Liver (tissue), 9 donors: ENCODE results near the gene RAD51B. TPM values are rescaled to one million over a fixed set of nuclear protein-coding genes. Genes with fewer than 3 reads are reported as not detected.

Source experiments
- DNase-seq: peaks from one replicate; pipeline ENCODE4 v3.0.0-alpha.2; 2017; ENCODE audit warnings: low spot score
- H3K27ac ChIP-seq, 2 donors: one replicate each; pipeline ENCODE4 v1.7.0; 2013; ENCODE audit warnings: inconsistent platforms in 2 of 2, low read length in 2 of 2, control low read depth in 1 of 2, low read depth in 1 of 2, mild to moderate bottlenecking in 1 of 2
- H3K27me3 ChIP-seq, 4 donors: one replicate each; pipeline versions ENCODE4 v1.6.1 to v1.7.0; 2013; ENCODE audit warnings: low read length in 3 of 4, inconsistent platforms in 1 of 4, mild to moderate bottlenecking in 1 of 4, moderate library complexity in 1 of 4; ENCODE audit not compliant: control insufficient read depth in 4 of 4, insufficient read depth in 4 of 4
- H3K36me3 ChIP-seq, 4 donors: one replicate each; pipeline versions ENCODE4 v1.6.1 to v1.7.0; 2013; ENCODE audit warnings: low read length in 3 of 4, mild to moderate bottlenecking in 3 of 4, low read depth in 1 of 4, moderate library complexity in 1 of 4; ENCODE audit not compliant: control insufficient read depth in 4 of 4, insufficient read depth in 3 of 4
- H3K4me1 ChIP-seq, 4 donors: one replicate each; pipeline versions ENCODE4 v1.6.1 to v1.7.0; 2013; ENCODE audit warnings: low read length in 3 of 4, mild to moderate bottlenecking in 3 of 4, moderate library complexity in 1 of 4; ENCODE audit not compliant: control insufficient read depth in 4 of 4, insufficient read depth in 4 of 4
- H3K4me3 ChIP-seq, 3 donors: one replicate each; pipeline versions ENCODE4 v1.6.1 to v1.7.0; 2013; ENCODE audit warnings: low read length in 3 of 3, control low read depth in 1 of 3, low read depth in 1 of 3, mild to moderate bottlenecking in 1 of 3
- H3K9ac ChIP-seq, 2 donors: one replicate each; pipeline ENCODE4 v1.7.0; 2013; ENCODE audit warnings: low read length in 2 of 2, mild to moderate bottlenecking in 2 of 2, moderate library complexity in 2 of 2, control low read depth in 1 of 2, low read depth in 1 of 2
- H3K9me3 ChIP-seq, 4 donors: one replicate each; pipeline versions ENCODE4 v1.6.1 to v1.7.0; 2013; ENCODE audit warnings: low read length in 3 of 4; ENCODE audit not compliant: control insufficient read depth in 4 of 4
- EGR1 ChIP-seq, 2 donors: IDR thresholded peaks; 2 replicates each; pipeline ENCODE4 v1.6.1; 2016 to 2018; ENCODE audit warnings: antibody characterized with exemption in 2 of 2, low read depth in 2 of 2
- FOXA1 ChIP-seq: IDR thresholded peaks from 2 replicates; pipeline ENCODE4 v1.6.1; 2016; ENCODE audit warnings: antibody characterized with exemption
- FOXA2 ChIP-seq: IDR thresholded peaks from 2 replicates; pipeline ENCODE4 v1.6.1; 2016; ENCODE audit warnings: antibody characterized with exemption
- GABPA ChIP-seq, 2 donors: IDR thresholded peaks in 1 of 2; conservative IDR thresholded peaks in 1 of 2; 2 replicates each; pipeline ENCODE4 v1.6.1; 2016; ENCODE audit warnings: antibody characterized with exemption in 2 of 2, mild to moderate bottlenecking in 1 of 2, moderate library complexity in 1 of 2
- HNF4A ChIP-seq, 2 donors: conservative IDR thresholded peaks; 2 replicates each; pipeline ENCODE4 v1.6.1; 2016; ENCODE audit warnings: antibody characterized with exemption in 2 of 2, mild to moderate bottlenecking in 2 of 2
- HNF4G ChIP-seq: IDR thresholded peaks from 2 replicates; pipeline ENCODE4 v1.6.1; 2016; ENCODE audit warnings: antibody characterized with exemption
- JUND ChIP-seq, 2 donors: IDR thresholded peaks; 2 replicates each; pipeline ENCODE4 v1.6.1; 2016; ENCODE audit warnings: antibody characterized with exemption in 2 of 2
- NR2F2 ChIP-seq: IDR thresholded peaks from 2 replicates; pipeline ENCODE4 v1.6.1; 2016; ENCODE audit warnings: antibody characterized with exemption
- RXRA ChIP-seq, 2 donors: IDR thresholded peaks; 2 replicates each; pipeline ENCODE4 v1.6.1; 2017 to 2018; ENCODE audit warnings: antibody characterized with exemption in 2 of 2, mild to moderate bottlenecking in 1 of 2
- SP1 ChIP-seq: IDR thresholded peaks from 2 replicates; pipeline ENCODE4 v1.6.1; 2018; ENCODE audit warnings: antibody characterized with exemption, mild to moderate bottlenecking
- TAF1 ChIP-seq: conservative IDR thresholded peaks from 2 replicates; pipeline ENCODE4 v1.6.1; 2016; ENCODE audit warnings: antibody characterized with exemption, mild to moderate bottlenecking
- YY1 ChIP-seq: IDR thresholded peaks from 2 replicates; pipeline ENCODE4 v1.6.1; 2016; ENCODE audit warnings: antibody characterized with exemption, mild to moderate bottlenecking
- WGBS: extraction: QIAGEN DNeasy Blood & Tissue Kit; methylation state at CpG from one replicate; pipeline ENCODE4 v1.1.7; 2013; 5-methylcytosine and 5-hydroxymethylcytosine counted together
- polyA plus RNA-seq, 2 donors: library from polyadenylated mRNA; stranded (reverse) in 1 of 2; unstranded in 1 of 2; fragments of 200-250 nt in 1 of 2; fragments of >200 nt in 1 of 2; fragmentation: Nextera tagmentation in 1 of 2; extraction: Ambion mirVana in 1 of 2; gene quantifications; one replicate each; pipeline versions ENCODE4 v1.2.1 to v1.2.3, GENCODE V29; 2013 to 2015
- total RNA-seq, 2 donors: library from RNA; depleted of rRNA; stranded (reverse); fragments of >200 nt; gene quantifications; one replicate each; pipeline ENCODE4 v1.2.3, GENCODE V29; 2014
- TF ChIP-seq, protein P1 (sequence below): IDR thresholded peaks from 2 replicates; pipeline ENCODE4 v1.6.1; 2016; ENCODE audit warnings: antibody characterized with exemption
- TF ChIP-seq, protein P2 (sequence below): IDR thresholded peaks from 2 replicates; pipeline ENCODE4 v1.6.1; 2016; ENCODE audit warnings: antibody characterized with exemption
- TF ChIP-seq, protein P3 (sequence below): IDR thresholded peaks from 2 replicates; pipeline ENCODE4 v1.6.1; 2016; ENCODE audit warnings: antibody characterized with exemption, mild to moderate bottlenecking
- donor health status: healthy.
- donor health status: healthy.
- donor health status: healthy.
- donor health status: healthy.
- donor health status: healthy.

RAD51B gene
- total and polyA plus RNA-seq, 4 donors: 0.81 to 12.9 (median 2.4) TPM

DNA sequence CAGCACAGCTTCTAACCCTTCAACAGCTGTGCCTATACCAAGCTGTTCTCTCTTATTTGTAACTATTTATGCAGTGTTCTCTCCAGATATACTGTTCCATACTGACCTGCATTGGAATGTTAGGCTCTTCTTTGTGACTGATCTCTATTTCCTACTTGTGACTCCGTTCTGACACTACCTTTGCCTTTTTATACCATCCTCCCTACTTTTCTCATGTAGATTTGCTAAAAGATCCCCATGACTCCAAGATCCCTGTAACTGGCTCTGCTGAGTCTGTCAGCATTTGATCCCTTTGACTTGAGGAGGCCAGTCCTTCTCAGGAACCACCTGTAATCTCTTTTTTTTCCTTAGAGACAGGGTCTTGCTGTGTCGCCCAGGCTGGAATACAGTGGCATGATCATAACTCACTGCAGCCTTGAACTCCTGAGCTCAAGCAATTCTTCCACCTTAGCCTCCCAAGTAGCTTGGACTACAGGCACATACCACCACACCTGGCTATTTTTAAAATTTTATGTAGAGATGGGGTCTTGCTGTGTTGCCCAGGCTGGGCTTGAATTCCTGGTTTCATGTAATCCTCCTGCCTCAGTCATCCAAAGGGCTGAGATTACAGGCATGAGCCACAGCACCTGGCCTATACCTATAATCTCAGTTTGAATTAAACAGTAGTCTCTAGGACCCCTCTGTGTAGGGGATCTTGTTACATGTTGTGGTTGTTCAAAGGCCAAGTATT, 605.0 kb downstream of the RAD51B start:
- H3K36me3 ChIP-seq: no peaks in the 10 kb centered on the region
- no peaks in the 10 kb centered on the region for H3K27me3 ChIP-seq
- no peak overlapping the region for H3K4me3 ChIP-seq
- no peak overlapping the region for H3K9ac ChIP-seq
- TF ChIP-seq YY1: no peak
- TF ChIP-seq TAF1: no peak
- TF ChIP-seq RXRA (IDR thresholded peaks at IDR 0.05): no peak
- no peak for TF ChIP-seq FOXA1
- TF ChIP-seq SP1: no peak
- TF ChIP-seq NR2F2: no peak
- no peak for TF ChIP-seq HNF4G
- TF ChIP-seq EGR1 (IDR thresholded peaks at IDR 0.05; ENCODE audit: low read depth in 2 of 2): no peak
- no peak for TF ChIP-seq HNF4A (conservative IDR thresholded peaks at IDR 0.05)
- TF ChIP-seq, protein P1, sequence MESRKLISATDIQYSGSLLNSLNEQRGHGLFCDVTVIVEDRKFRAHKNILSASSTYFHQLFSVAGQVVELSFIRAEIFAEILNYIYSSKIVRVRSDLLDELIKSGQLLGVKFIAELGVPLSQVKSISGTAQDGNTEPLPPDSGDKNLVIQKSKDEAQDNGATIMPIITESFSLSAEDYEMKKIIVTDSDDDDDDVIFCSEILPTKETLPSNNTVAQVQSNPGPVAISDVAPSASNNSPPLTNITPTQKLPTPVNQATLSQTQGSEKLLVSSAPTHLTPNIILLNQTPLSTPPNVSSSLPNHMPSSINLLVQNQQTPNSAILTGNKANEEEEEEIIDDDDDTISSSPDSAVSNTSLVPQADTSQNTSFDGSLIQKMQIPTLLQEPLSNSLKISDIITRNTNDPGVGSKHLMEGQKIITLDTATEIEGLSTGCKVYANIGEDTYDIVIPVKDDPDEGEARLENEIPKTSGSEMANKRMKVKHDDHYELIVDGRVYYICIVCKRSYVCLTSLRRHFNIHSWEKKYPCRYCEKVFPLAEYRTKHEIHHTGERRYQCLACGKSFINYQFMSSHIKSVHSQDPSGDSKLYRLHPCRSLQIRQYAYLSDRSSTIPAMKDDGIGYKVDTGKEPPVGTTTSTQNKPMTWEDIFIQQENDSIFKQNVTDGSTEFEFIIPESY: no peak
- DNase-seq: no peak
- 51% methylated on average over 2 of the region's 2 CpGs for WGBS
- H3K4me1 ChIP-seq: no peaks in the 10 kb centered on the region
- H3K27ac ChIP-seq: no peak overlapping the region
- H3K9me3 ChIP-seq: no peaks in the 10 kb centered on the region

DNA sequence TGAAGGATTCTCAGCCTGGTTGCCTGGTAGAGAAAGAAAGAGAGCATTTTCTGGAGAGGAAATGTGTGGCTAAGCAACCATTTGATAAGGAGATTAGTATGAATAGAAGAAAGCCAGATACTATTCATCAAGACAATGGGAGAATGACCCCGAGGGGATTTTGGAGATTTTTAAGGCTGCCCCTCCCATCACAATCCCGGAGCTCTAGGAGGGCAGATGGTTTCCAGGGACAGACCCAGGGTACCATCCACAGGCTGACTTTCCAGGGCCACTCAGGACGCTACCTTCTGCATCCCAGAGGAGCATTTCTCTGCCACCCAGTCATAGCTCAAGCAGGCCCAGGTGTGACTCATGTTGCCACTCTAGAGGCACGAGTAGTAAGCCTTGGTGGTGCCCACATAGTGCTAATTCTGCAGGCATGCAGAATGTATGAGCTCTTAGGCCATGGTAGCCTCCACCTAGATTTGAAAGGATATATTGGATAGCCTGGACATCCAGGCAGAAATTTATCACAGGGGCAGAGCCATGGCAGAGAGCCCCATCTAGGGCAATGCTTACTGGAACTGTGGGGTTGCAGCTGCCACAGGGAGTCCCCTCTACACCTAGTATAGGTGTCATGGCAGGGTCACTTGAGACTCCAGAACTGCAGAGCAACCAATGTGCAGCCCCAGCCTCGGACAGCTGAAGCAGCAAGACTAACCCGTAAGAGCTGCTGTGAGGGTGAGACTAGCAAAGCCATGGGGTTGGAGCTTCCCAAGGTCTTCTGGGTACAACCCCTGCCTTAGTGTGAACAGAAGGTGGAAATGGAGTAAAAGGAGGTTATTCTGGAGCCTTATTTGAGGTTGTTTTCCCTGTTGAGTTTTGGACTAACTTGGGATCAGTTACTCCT, 607.3 kb downstream of the RAD51B start:
- H3K9ac ChIP-seq: no peak overlapping the region
- 92% methylated on average over 6 of the region's 6 CpGs for WGBS
- TF ChIP-seq RXRA (IDR thresholded peaks at IDR 0.05): no peak
- TF ChIP-seq FOXA2: no peak
- TF ChIP-seq, protein P2, sequence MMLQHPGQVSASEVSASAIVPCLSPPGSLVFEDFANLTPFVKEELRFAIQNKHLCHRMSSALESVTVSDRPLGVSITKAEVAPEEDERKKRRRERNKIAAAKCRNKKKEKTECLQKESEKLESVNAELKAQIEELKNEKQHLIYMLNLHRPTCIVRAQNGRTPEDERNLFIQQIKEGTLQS: no peak
- TF ChIP-seq NR2F2: no peak
- TF ChIP-seq GABPA (IDR thresholded peaks at IDR 0.05 in 1 of 2, conservative IDR thresholded peaks at IDR 0.05 in 1 of 2): no peak
- TF ChIP-seq JUND (IDR thresholded peaks at IDR 0.05): no peak
- TF ChIP-seq YY1: no peak
- no peak for TF ChIP-seq SP1
- no peak for TF ChIP-seq TAF1

DNA sequence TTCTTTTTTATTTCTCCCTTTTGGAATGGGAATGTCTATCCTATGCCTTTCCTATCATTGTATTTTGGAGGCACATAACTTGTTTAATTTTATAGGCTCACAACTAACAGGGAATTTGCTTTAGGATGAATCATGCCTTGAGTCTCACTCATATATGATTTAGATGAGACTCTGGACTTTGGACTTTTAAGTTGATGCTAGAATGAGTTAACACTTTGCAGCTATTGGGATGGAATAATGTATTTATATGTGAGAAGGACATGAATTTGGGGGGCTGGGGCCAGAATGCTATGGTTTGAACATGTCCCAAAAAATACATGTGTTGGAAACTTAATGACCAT, 607.9 kb downstream of the RAD51B start:
- Histone ChIP-seq H3K36me3 (no peaks in the 10 kb centered on the region), H3K4me3 (no peak overlapping the region), H3K4me1 (no peaks in the 10 kb centered on the region), H3K27me3 (no peaks in the 10 kb centered on the region), H3K9me3 (no peaks in the 10 kb centered on the region), H3K27ac (no peak overlapping the region), H3K9ac (no peak overlapping the region)
- DNase-seq: no peak
- TF ChIP-seq RXRA (IDR thresholded peaks at IDR 0.05): no peak
- no peak for TF ChIP-seq EGR1 (IDR thresholded peaks at IDR 0.05; ENCODE audit: low read depth in 2 of 2)
- TF ChIP-seq YY1: no peak
- TF ChIP-seq, protein P2: no peak
- no peak for TF ChIP-seq JUND (IDR thresholded peaks at IDR 0.05)
- TF ChIP-seq FOXA1: no peak
- no peak for TF ChIP-seq TAF1
- TF ChIP-seq HNF4A (conservative IDR thresholded peaks at IDR 0.05): no peak
- TF ChIP-seq, protein P3, sequence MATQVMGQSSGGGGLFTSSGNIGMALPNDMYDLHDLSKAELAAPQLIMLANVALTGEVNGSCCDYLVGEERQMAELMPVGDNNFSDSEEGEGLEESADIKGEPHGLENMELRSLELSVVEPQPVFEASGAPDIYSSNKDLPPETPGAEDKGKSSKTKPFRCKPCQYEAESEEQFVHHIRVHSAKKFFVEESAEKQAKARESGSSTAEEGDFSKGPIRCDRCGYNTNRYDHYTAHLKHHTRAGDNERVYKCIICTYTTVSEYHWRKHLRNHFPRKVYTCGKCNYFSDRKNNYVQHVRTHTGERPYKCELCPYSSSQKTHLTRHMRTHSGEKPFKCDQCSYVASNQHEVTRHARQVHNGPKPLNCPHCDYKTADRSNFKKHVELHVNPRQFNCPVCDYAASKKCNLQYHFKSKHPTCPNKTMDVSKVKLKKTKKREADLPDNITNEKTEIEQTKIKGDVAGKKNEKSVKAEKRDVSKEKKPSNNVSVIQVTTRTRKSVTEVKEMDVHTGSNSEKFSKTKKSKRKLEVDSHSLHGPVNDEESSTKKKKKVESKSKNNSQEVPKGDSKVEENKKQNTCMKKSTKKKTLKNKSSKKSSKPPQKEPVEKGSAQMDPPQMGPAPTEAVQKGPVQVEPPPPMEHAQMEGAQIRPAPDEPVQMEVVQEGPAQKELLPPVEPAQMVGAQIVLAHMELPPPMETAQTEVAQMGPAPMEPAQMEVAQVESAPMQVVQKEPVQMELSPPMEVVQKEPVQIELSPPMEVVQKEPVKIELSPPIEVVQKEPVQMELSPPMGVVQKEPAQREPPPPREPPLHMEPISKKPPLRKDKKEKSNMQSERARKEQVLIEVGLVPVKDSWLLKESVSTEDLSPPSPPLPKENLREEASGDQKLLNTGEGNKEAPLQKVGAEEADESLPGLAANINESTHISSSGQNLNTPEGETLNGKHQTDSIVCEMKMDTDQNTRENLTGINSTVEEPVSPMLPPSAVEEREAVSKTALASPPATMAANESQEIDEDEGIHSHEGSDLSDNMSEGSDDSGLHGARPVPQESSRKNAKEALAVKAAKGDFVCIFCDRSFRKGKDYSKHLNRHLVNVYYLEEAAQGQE: no peak
- TF ChIP-seq NR2F2: no peak
- TF ChIP-seq SP1: no peak
- TF ChIP-seq, protein P1: no peak

More for the DNA sequence above, 607.3 kb downstream of the RAD51B start:
- Histone ChIP-seq H3K4me3 (no peak overlapping the region), H3K4me1 (no peaks in the 10 kb centered on the region), H3K27me3 (no peaks in the 10 kb centered on the region), H3K27ac (no peak overlapping the region), H3K36me3 (no peaks in the 10 kb centered on the region), H3K9me3 (no peaks in the 10 kb centered on the region)
- no peak for DNase-seq
